SJSA1 (cell line): ENCODE measurements around the gene TRIM52. TPM values are rescaled to one million over a fixed set of nuclear protein-coding genes. Genes with fewer than 3 reads are reported as not detected.
"Not testable (repeated sequence)": the region's sequence is repeated elsewhere in the genome, so short reads cannot be mapped to it uniquely, and the experiment has no call there.

Experiments used
- DNase-seq, 2 experiments: peaks; one replicate each; pipeline ENCODE4 v3.0.0-alpha.2; 2015 to 2020; ENCODE audit warnings: low spot score in 2 of 2, low read depth in 1 of 2
- H3K27ac ChIP-seq: fragments of 250-450 bp; sonication (Bioruptor Pico); 2 replicates; pipeline ENCODE4 v1.5.1; 2020; ENCODE audit warnings: mild to moderate bottlenecking, moderate library complexity
- H3K27me3 ChIP-seq: fragments of 250-450 bp; sonication (Bioruptor Pico); replicated peaks from 2 replicates; pipeline ENCODE4 v1.5.1; 2020; ENCODE audit warnings: mild to moderate bottlenecking, moderate library complexity
- H3K36me3 ChIP-seq: fragments of 250-450 bp; sonication (Bioruptor Pico); 2 replicates; pipeline ENCODE4 v1.5.1; 2020; ENCODE audit warnings: mild to moderate bottlenecking
- H3K4me1 ChIP-seq: fragments of 250-450 bp; sonication (Bioruptor Pico); replicated peaks from 2 replicates; pipeline ENCODE4 v1.6.1; 2021; ENCODE audit warnings: mild to moderate bottlenecking
- H3K4me3 ChIP-seq: fragments of 250-450 bp; sonication (Bioruptor Pico); 2 replicates; pipeline ENCODE4 v1.5.1; 2020; ENCODE audit warnings: mild to moderate bottlenecking
- H3K9me3 ChIP-seq: fragments of 250-450 bp; sonication (Bioruptor Pico); replicated peaks from 2 replicates; pipeline ENCODE4 v1.5.1; 2020; ENCODE audit warnings: mild to moderate bottlenecking
- total RNA-seq: library from RNA; depleted of rRNA; stranded (reverse); fragments of >200 nt; shearing (Covaris generic); gene quantifications from 2 replicates; pipeline ENCODE4 v1.2.3, GENCODE V29; 2014

TRIM52 gene
- total RNA-seq, 1 experiment from 2014 or later: 5.2 TPM

DNA sequence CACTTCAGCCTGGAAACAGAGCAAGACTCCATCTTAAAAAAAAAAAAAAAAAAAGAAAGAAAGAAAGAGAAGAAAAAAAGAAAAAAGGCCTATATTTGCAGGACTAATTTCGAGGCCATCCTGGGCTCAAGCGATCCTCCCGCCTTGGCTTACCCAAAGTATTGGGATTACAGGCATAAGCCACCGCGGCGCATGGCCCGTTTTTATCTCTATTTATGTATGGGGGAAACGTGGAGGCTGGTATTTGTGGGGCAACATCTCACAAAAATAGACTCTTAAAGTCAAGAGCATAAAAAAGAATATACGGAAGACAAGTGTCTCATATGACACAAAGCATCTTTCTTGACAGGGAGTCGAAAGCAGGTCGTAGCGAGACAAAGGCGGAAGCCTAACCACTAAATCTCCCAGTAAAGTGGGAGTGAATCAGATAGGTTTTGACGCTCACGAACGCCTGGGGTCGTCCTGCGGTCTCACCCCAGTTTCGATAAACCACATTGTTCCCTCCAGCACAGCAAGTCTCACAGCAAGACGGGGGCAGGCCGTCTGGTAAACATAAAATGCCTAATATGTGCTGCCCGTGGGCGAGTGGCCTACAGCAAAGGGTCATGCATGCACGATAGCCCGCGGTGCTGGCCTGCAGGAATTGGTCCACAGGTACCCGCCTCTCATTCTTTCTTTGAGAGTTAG is 39.7 kb downstream of the TRIM52 start:
- H3K27me3 ChIP-seq: no peaks in the 10 kb centered on the region
- H3K27ac ChIP-seq: no peak overlapping the region
- H3K4me1 ChIP-seq: peaks cover 36% of the 10 kb centered on the region
- peaks cover 12% of the 10 kb centered on the region; the same call in 1 of the 2 replicates for H3K36me3 ChIP-seq
- DNase-seq: no peak
- no peak overlapping the region for H3K4me3 ChIP-seq
- H3K9me3 ChIP-seq: no peaks in the 10 kb centered on the region

DNA sequence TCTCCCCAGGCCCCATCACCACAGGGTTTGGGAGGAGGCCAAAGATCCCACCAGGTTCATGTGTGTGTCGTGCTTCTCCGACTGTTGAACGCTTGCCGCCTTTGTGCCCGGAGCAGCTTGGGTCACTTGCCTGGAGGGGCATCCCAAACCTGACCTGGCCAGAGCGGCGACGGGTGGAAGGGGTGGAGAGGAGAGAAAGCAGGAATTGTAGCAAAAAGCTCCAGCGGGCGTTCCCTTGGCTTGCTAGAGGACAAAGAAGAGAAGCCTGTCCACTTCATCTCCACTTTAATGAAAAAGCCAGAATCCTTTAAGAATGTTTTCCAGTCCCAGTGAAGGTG is 40.8 kb downstream of the TRIM52 start:
- no peak for DNase-seq
- Histone ChIP-seq H3K9me3 (no peaks in the 10 kb centered on the region), H3K4me1 (peaks cover 38% of the 10 kb centered on the region), H3K36me3 (peaks cover 9% of the 10 kb centered on the region; the same call in 1 of the 2 replicates), H3K4me3 (no peak overlapping the region), H3K27ac (no peak overlapping the region), H3K27me3 (no peaks in the 10 kb centered on the region)

DNA sequence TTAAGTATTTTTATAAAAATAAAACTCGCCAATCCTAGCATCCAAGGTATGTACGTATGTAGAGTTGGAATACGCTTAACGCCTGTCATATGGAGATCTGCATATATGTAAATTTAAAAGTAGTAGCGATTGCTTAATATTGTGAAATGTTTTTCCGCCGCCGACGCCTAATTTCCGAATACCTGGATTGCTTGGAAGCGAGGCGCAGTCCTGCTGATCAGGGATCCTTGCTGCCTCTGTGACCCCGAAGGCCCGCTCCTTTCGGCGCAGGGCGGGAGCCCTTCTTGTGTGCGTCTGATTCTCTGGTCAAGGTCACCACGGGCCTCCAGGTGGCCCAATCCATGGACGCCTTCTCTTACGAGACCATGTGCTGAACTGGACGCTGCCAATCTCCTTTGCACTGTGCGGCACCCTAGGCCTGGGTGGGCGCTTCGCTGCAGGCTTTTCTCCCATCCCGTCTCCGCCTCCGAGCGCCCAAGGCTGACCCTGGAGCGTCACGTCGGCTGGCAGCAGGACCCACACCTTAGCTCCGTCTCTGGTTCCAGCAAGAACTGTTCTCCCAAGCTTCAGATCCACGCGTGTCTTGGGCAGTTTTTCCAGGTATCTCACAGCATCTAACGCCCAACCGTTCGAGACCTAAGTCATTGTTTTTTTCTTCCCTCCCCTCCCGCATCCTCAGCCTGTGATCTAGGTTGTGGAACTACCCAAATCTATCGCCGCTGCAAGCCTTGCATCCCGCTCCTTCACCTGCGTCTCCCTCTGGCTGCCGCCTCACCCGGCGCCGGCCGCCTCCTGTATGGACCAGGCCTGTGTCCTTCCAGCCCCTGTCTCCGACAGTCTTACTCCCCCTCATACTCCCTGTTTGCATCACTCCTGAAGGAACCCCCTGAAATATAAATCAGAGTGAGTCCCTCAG is 41.4 kb downstream of the TRIM52 start:
- Histone ChIP-seq H3K27ac (no peak overlapping the region), H3K4me1 (peaks cover 31% of the 10 kb centered on the region)
- DNase-seq: no peak

DNA sequence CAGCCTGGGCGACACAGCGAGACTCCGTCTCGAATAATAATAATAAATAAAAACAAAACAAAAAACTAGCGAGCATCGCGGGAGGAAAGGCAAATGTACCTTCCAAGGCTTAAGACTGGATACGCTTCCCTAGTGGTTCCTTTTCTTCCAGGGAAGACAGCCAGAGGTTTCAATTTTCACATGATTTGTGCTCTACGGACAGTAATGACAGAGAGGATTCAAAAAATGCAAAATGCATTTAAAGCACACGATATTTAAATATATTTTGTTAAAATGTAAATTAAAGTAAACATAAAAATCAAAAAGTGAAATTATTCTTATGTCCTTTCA is 42.2 kb downstream of the TRIM52 start:
- Histone ChIP-seq H3K27ac (no peak overlapping the region), H3K27me3 (no peaks in the 10 kb centered on the region), H3K9me3 (no peaks in the 10 kb centered on the region), H3K36me3 (peaks cover 3% of the 10 kb centered on the region; the same call in 1 of the 2 replicates), H3K4me3 (peak overlapping the region; percentile 28), H3K4me1 (peaks cover 25% of the 10 kb centered on the region)
- no peak for DNase-seq

More for the DNA sequence above, 41.4 kb downstream of the TRIM52 start:
- H3K4me3 ChIP-seq: no peak overlapping the region
- no peaks in the 10 kb centered on the region for H3K9me3 ChIP-seq
- H3K36me3 ChIP-seq: peaks cover 4% of the 10 kb centered on the region; the same call in 1 of the 2 replicates
- H3K27me3 ChIP-seq: no peaks in the 10 kb centered on the region

DNA sequence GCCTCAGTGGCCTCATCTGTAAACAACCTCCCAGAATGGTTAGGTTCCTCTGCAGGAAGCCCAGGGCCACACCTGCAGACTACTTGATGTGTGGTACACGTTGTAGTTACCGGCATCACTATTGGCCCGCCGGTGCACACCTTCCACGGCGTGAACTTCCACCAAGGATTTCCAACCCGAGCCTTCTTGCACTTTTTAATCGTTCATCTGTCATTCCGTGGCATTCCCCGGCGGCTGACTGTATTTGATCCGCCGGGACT is 43.2 kb downstream of the TRIM52 start:
- DNase-seq: no peak
- H3K4me3 ChIP-seq: peak overlapping the region; percentile 28
- peaks cover 24% of the 10 kb centered on the region for H3K4me1 ChIP-seq
- no peaks in the 10 kb centered on the region for H3K36me3 ChIP-seq
- no peaks in the 10 kb centered on the region for H3K27me3 ChIP-seq
- no peaks in the 10 kb centered on the region for H3K9me3 ChIP-seq
- H3K27ac ChIP-seq: no peak overlapping the region

DNA sequence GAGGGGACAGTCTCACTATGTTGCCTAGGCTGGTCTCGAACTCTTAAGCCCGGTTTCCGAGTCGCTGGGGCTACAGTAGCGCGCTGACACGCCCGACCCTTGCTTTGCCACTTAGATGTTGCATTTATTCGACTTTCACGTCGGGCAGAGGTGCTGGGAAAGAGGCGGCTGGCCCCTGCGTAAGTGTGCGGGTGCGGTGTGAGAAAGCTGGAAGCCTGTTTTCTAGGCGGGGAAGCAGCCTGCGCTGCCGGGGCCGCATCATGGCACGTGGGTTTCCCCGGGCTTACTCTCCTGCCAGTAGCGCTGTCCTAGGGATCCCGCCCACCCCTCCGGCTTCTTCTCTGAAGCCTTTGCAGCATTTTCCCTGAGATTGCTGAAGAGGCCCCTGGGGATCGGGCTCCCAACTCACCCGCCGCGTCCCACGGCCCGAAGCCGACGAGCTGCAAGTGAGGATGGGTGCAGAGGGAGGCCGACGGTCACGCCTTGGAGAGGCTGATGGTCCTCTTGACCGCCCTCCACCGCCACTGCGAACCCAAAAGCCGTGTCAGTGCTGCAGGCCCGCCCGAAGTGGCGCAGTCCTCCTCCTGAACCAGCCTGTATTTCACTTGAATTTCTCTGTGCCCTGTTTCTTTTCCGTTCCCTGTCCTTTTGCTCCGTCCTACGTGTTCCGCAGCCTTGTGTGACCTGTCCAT is 43.7 kb downstream of the TRIM52 start:
- no peaks in the 10 kb centered on the region for H3K27me3 ChIP-seq
- H3K4me1 ChIP-seq: peaks cover 21% of the 10 kb centered on the region
- H3K9me3 ChIP-seq: no peaks in the 10 kb centered on the region
- H3K27ac ChIP-seq: no peak overlapping the region
- peak; percentile 78 to 86 for DNase-seq
- peak overlapping the region; percentile 28 for H3K4me3 ChIP-seq
- no peaks in the 10 kb centered on the region for H3K36me3 ChIP-seq

DNA sequence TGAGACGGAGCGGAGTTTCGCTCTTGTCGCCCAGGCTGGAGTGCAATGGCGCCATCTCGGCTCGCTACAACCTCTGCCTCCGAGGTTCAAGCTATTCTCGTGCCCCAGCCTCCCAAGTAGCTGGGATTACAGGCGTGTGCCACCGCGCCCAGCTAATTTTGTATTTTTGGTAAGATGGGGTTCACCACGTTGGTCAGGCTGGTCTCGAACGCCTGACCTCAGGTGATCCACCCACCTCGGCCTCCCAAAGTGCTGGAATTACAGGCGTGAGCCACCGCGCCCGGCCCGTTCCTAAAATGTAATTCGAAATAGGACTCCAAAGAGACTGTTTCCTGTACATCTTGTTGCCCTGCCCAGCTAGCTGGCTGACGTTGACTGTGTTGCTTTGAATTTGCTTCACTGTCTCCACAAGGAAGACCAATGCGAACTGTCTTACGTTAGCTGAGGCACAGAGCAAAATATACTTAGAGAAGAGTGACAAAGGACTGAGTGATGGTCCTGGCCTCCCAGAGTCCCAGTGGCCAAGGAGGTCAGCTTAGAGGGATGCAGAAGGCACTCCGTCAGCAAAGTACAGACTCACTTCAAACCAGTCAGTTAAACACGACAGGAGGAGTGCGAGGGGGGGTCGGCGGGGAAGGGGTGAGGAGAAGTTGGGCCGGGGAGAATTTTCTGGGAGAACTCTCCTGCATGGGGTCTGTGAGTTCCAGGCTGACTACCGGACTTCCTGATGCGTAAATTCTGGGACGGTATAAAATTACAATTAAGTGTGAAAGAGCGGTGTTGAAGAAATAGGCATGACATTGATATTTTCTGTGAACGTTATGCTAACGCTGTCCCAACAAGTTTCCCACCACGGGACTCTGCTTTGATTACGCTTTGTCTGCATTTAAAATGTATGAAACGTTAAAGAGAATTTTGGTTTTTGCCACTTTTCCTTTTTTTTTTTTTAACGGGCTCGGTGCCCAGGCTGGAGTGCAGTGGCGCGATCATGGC is 44.6 kb downstream of the TRIM52 start:
- H3K27me3 ChIP-seq: no peaks in the 10 kb centered on the region
- H3K9me3 ChIP-seq: no peaks in the 10 kb centered on the region
- no peak overlapping the region; the same call in 1 of the 2 replicates for H3K27ac ChIP-seq
- peaks cover 18% of the 10 kb centered on the region for H3K4me1 ChIP-seq
- peak overlapping the region; percentile 28 for H3K4me3 ChIP-seq
- no peaks in the 10 kb centered on the region for H3K36me3 ChIP-seq
- peak; percentile 65 to 72 for DNase-seq

DNA sequence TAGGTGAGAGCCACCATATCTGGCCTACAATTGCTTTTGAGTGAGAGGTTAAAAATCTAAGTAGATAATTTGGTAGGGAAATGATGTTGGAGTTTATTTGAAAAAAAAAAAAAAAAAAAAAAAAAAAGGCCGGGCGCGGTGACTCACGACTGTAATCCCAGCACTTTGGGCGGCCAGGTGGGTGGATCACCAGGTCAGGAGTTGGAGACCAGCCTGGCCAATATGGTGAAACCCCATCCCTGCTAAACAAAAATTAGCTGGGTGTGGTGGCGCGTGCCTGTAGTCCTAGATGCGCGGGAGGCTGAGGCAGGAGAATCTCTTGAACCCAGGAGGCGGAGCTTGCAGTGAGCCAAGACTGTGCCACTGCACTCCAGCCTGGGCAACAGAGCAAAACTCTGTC is 46.7 kb downstream of the TRIM52 start:
- H3K9me3 ChIP-seq, DNase-seq, H3K4me3 ChIP-seq, H3K36me3 ChIP-seq, H3K27me3 ChIP-seq, H3K27ac ChIP-seq: not testable (repeated sequence)
- peaks cover 17% of the 10 kb centered on the region for H3K4me1 ChIP-seq

DNA sequence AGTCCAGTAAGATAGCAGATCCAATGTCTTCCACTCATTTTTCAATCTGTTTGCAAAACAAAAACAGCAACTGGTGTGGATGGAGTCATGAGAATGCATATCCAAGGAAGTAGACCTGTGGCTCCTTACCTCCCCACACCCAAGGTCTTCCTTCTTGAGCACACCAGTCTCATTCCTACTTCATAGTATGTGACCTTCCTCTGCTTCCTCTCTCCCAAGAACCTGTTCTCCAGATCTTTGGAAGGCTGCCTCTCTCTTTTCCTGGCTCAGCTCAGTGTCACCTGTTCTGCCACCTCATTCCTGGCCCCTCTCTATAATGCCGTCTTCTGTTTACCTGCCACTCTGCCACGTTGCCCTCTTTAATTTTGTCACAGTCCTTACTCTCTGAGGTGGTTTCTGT is 48.0 kb downstream of the TRIM52 start:
- Histone ChIP-seq H3K4me3 (no peak overlapping the region), H3K9me3 (no peaks in the 10 kb centered on the region), H3K36me3 (no peaks in the 10 kb centered on the region), H3K4me1 (peaks cover 17% of the 10 kb centered on the region), H3K27ac (no peak overlapping the region), H3K27me3 (no peaks in the 10 kb centered on the region)
- no peak for DNase-seq

DNA sequence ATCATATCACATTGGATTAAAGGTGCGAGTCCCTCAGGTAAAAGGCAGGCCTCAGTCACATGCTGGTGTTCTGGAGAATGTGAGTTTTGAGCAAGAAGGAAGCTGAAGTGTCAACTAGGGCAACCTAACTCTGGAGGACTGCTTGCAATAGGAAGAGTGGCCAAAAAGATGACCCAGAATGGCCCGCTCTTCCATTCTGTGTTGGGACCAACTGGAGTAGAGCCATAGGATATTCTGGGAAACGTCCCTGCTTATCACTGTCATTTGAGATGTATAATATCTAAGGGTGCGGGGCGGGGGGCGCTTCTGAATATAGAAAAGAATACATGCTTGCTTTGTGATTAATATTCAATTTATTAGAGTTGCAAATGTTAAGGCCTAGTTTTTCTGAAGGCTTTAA is 48.9 kb downstream of the TRIM52 start:
- Histone ChIP-seq H3K27me3 (no peaks in the 10 kb centered on the region), H3K4me3 (no peak overlapping the region)

DNA sequence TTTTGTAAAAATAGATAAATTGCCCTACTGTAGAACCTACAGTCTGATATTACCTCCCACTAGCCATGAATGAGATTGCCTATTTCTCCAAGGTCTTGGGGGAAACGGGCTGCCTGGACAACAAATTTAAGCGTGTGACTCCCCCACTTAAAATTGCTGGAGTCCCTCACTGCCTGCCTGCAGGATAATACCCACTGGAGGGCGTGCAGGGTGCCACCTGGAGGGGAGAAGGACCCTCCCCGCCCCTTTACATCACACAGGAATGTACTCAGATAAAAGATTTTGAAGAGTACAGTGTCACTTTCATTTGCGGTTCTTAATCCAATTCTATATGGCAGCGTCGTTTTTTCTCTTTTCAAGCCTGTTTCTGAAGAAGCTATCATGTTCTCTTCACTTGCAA is 49.7 kb downstream of the TRIM52 start:
- no peaks in the 10 kb centered on the region for H3K36me3 ChIP-seq
- no peak overlapping the region for H3K27ac ChIP-seq
- no peaks in the 10 kb centered on the region for H3K27me3 ChIP-seq
- no peaks in the 10 kb centered on the region for H3K9me3 ChIP-seq
- no peak overlapping the region for H3K4me3 ChIP-seq
- DNase-seq: no peak
- H3K4me1 ChIP-seq: peaks cover 8% of the 10 kb centered on the region

More for the DNA sequence above, 48.9 kb downstream of the TRIM52 start:
- no peak for DNase-seq
- no peaks in the 10 kb centered on the region for H3K9me3 ChIP-seq
- no peak overlapping the region for H3K27ac ChIP-seq
- H3K4me1 ChIP-seq: peaks cover 9% of the 10 kb centered on the region
- H3K36me3 ChIP-seq: no peaks in the 10 kb centered on the region

DNA sequence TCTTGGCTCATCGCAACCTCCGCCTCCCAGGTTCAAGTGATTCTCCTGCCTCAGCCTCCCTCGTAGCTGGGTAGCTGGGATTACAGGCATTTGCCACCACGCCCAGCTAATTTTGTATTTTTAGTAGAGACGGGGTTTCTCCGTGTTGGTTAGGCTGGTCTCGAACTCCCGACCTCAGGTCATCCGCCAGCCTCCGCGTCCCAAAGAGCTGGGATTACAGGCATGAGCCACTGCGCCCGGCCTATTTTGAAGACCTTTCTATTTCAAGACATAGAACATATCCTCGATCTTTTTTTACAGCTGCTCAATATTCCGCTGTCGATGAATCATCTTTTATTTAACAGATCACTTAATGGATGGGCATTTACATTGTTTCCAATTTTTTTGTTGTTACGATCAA is 50.2 kb downstream of the TRIM52 start:
- not testable (repeated sequence) for H3K27me3 ChIP-seq, H3K9me3 ChIP-seq, H3K4me3 ChIP-seq, H3K36me3 ChIP-seq, DNase-seq, H3K27ac ChIP-seq, H3K4me1 ChIP-seq

DNA sequence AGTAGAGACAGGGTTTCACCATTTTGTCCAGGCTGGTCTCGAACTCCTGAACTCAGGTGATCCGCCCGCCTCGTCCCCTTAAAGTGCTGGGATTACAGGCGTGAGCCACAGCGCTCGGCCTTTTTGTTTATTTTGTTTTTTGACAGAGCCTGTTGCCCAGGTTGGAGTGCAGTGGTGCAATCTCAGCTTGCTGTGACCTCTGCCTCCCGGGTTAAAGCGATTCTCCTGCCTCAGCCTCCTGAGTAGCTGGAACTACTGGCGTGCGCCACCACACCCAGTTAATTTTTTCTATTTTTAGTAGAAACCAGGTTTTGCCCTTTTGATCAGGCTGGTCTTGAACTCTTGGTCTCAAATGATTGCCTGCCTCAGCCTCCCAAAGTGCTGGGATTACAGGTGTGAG is 50.8 kb downstream of the TRIM52 start:
- H3K36me3 ChIP-seq, DNase-seq, H3K27ac ChIP-seq, H3K27me3 ChIP-seq, H3K9me3 ChIP-seq, H3K4me3 ChIP-seq: not testable (repeated sequence)
- peaks cover 13% of the 10 kb centered on the region for H3K4me1 ChIP-seq
